Esophagus muscularis mucosa (tissue), 4 donors: Measurements from ENCODE around the gene AKR1C2. TPM values are rescaled to one million over a fixed set of nuclear protein-coding genes. Genes with fewer than 3 reads are reported as not detected.
"Not testable (repeated sequence)": the region's sequence is repeated elsewhere in the genome, so short reads cannot be mapped to it uniquely, and the experiment has no call there.

ENCODE experiments used
- DNase-seq: peaks from one replicate; pipeline ENCODE4 v3.0.0-alpha.2; 2017; ENCODE audit errors: extremely low spot score
- H3K27ac ChIP-seq, 4 donors: fragments of 200-600 bp; sonication (generic); replicated peaks in 1 of 4; 1 replicate in 3 of 4; 2 replicates in 1 of 4; pipeline ENCODE4 v1.5.1; 2016 to 2019; ENCODE audit warnings: mild to moderate bottlenecking in 1 of 4
- H3K27me3 ChIP-seq, 4 donors: fragments of 200-600 bp; sonication (generic); one replicate each; pipeline versions ENCODE4 v1.5.1 to v1.6.0; 2016 to 2019
- H3K36me3 ChIP-seq, 4 donors: fragments of 200-600 bp; sonication (generic); one replicate each; pipeline ENCODE4 v1.5.1; 2016 to 2019
- H3K4me1 ChIP-seq, 4 donors: fragments of 200-600 bp; sonication (generic); one replicate each; pipeline ENCODE4 v1.5.1; 2016 to 2019
- H3K4me3 ChIP-seq, 4 donors: fragments of 200-600 bp; sonication (generic); 1 replicate in 2 of 4; 2 replicates in 2 of 4; pipeline ENCODE4 v1.5.1; 2016 to 2019; ENCODE audit warnings: mild to moderate bottlenecking in 4 of 4, moderate library complexity in 1 of 4
- H3K9me3 ChIP-seq, 4 donors: fragments of 200-600 bp; sonication (generic); 1 replicate in 3 of 4; 2 replicates in 1 of 4; pipeline ENCODE4 v1.5.1; 2016 to 2019
- EP300 ChIP-seq: sonication (generic); formaldehyde crosslinking; IDR thresholded peaks from one replicate; pipeline ENCODE4 v1.6.1; 2017; ENCODE audit warnings: antibody characterized with exemption
- POLR2A ChIP-seq: fragments of 450-650 bp; IDR thresholded peaks from one replicate; pipeline ENCODE4 v1.6.1; 2017; ENCODE audit warnings: antibody characterized with exemption, moderate library complexity, mild to moderate bottlenecking, low read depth
- POLR2AphosphoS5 ChIP-seq, 2 donors: sonication (generic); formaldehyde crosslinking; IDR thresholded peaks; one replicate each; pipeline ENCODE4 v1.6.1; 2017; ENCODE audit warnings: antibody characterized with exemption in 2 of 2
- WGBS: methylation state at CpG from one replicate; pipeline ENCODE4 v1.1.5; 2018; 5-methylcytosine and 5-hydroxymethylcytosine counted together
- intact Hi-C: fragments of 100-400 bp; cut with DNase I; formaldehyde crosslinking; loops from one replicate; pipeline ENCODE4 v1.15.1; 2023
- total RNA-seq, 4 donors: library from RNA; depleted of rRNA; stranded (reverse); fragments of >200 nt; gene quantifications; one replicate each; pipeline versions ENCODE4 v1.1.0 to v1.2.1, GENCODE V29; 2016
- TF ChIP-seq, protein P1 (sequence below), 3 experiments: fragments of 200-600 bp in 2 of 3; fragments of 450-650 bp in 1 of 3; sonication (generic) in 2 of 3; IDR thresholded peaks; one replicate each; pipeline ENCODE4 v1.5.1; 2017 to 2019; ENCODE audit warnings: antibody characterized with exemption in 3 of 3, mild to moderate bottlenecking in 2 of 3, moderate library complexity in 1 of 3

Gene AKR1C2
- total RNA-seq: 10 to 100 TPM in 1 of 4 donors, 1 to 10 TPM in 3; 7.9 to 12.7 (median 9.6) TPM

DNA sequence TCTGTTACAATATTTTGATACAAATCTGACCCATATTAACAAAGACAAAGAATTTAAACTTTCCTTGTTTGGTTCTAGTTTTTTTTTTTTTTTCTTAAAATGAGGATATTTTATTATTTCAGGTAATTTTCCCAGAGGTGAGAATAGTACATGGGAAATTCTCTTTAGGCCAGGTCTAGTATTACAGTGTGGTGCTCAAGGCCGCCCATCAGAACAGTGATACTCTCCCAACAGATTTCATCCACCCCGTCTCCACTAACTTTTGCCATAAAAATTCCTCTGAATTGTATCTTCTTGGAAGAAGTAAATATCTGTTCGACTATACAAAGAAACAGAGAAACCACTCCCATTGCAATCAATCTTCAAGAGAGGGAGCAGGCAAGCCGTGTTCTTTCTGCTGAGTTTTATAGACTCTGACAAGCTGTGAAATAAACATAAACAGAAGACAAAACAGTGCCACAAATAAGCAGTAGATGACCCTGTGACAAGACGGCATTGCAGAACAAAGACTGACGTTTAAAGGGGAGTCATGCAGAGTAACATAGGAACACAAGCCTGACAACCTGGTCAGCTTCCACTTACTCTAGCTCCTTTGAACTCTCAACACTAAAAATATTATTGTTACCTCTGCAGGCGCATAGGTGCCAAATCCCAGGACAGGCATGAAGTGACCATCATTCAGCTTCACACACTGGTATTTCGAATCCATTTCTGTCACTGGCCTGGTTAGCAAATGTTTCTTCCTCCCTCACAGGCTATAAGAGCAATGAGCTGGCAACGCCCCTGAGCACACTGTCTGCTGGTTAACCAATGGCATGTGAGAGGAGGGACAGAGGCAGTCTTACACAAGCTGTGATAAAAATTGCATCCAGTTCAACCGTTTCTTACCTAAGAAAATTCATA, at the start of gene AKR1C2:
Gene AKR1C2, minus strand, starts transcription at position 731 of the 903 bp plus-strand sequence. Its CDS starts 22 bp downstream, at position 709.
- H3K4me1 ChIP-seq, H3K9me3 ChIP-seq, DNase-seq, H3K27me3 ChIP-seq, intact Hi-C loops, H3K36me3 ChIP-seq: not testable (repeated sequence)
- 52% methylated on average over 10 of the region's 10 CpGs for WGBS
- peak within 1 kb of the TSS in 1 of 4 donors; percentile 42 for H3K27ac ChIP-seq
- H3K4me3 ChIP-seq: peak within 1 kb of the TSS; percentile 23 to 46 (median 40)
- TF ChIP-seq POLR2AphosphoS5 (IDR thresholded peaks at IDR 0.05): peak; percentile 12 to 52

DNA sequence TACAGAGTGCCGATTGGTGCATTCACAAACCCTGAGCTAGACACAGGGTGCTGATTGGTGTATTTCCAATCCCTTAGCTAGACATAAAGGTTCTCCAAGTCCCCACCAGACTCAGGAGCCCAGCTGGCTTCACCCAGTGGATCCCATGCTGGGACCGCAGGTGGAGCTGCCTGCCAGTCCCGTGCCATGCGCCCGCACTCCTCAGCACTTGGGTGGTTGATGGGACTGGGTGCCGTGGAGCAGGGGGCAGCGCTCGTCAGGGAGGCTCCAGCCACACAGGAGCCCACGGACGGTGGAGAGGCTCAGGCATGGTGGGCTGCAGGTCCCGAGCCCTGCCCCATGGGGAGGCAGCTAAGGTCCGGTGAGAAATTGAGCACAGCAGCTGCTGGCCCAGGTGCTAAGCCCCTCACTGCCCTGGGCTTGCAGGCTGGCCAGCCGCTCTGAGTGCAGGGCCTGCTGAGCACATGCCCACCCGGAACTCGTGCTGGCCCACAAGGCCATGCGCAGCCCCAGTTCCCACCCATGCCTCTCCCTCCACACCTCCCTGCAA, 49.4 kb upstream of the AKR1C2 start:
- H3K4me3 ChIP-seq, H3K9me3 ChIP-seq, H3K27ac ChIP-seq, H3K36me3 ChIP-seq, H3K27me3 ChIP-seq, H3K4me1 ChIP-seq, DNase-seq, intact Hi-C loops: not testable (repeated sequence)
- WGBS: 85% methylated on average over 4 of the region's 16 CpGs

DNA sequence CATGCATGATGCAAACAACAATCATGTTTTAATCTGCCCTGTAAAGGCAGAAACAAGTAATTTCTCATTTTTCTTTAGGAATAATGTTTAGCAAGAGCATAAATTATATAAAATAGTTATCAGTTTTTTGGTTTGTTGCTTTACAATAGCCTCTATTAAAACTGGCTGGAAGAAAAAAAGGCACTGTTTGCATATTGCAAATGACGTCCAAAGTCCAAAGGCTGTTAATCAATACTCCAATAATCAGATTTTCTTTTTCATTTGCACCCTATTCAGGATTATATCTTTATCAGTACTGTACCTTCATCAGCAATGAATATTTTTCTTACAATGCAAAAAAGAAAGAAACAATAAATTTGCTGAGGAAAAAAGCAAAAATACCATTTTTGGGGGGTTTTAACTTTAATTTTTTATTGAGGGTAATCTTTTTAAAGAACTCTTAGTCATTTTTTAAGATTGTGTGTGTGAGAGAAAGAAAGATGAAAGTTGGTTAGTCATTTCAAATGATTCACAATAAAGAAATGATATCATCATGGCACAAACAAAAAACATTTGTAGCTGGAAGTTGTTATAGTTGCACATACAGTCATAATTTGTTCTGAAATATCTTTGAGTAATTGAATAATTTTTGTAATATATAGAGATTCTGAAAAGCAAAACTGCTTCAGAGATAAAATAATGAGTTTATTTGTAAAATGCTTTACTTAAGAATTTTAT, 44.4 kb upstream of the AKR1C2 start:
- DNase-seq: no peak
- intact Hi-C loops: no loop called here
- Histone ChIP-seq H3K4me3 (no peak overlapping the region), H3K27ac (no peak overlapping the region), H3K36me3 (no peaks in the 10 kb centered on the region), H3K4me1 (no peaks in the 10 kb centered on the region), H3K27me3 (no peaks in the 10 kb centered on the region), H3K9me3 (no peaks in the 10 kb centered on the region)
- TF ChIP-seq, protein P1, sequence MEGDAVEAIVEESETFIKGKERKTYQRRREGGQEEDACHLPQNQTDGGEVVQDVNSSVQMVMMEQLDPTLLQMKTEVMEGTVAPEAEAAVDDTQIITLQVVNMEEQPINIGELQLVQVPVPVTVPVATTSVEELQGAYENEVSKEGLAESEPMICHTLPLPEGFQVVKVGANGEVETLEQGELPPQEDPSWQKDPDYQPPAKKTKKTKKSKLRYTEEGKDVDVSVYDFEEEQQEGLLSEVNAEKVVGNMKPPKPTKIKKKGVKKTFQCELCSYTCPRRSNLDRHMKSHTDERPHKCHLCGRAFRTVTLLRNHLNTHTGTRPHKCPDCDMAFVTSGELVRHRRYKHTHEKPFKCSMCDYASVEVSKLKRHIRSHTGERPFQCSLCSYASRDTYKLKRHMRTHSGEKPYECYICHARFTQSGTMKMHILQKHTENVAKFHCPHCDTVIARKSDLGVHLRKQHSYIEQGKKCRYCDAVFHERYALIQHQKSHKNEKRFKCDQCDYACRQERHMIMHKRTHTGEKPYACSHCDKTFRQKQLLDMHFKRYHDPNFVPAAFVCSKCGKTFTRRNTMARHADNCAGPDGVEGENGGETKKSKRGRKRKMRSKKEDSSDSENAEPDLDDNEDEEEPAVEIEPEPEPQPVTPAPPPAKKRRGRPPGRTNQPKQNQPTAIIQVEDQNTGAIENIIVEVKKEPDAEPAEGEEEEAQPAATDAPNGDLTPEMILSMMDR (IDR thresholded peaks at IDR 0.05): no peak
- TF ChIP-seq POLR2AphosphoS5 (IDR thresholded peaks at IDR 0.05) (no peak), POLR2A (no peak), EP300 (no peak)
- 82% methylated on average over 1 of the region's 1 CpG for WGBS

DNA sequence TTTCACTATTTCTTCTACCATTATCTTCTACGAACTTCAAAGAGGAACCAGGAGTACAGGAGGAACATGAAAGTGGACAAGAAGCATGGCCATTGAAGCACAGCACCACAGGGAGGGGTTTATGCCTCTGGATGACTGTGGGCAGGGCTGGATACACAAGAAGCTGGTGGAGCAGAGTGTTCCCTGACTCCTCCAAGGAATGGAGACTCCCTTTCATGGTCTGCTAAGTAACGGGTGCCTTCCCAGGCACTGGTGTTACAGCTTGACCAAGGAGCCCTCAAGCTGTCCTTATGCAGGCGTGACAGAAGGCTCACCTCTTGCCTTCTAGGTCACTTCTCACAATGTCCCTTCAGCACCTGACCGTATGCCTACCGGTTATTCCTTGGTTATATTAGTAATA, 43.4 kb upstream of the AKR1C2 start:
- WGBS: 82% methylated on average over 5 of the region's 5 CpGs
- H3K27ac ChIP-seq, intact Hi-C loops, H3K4me1 ChIP-seq, H3K27me3 ChIP-seq, H3K36me3 ChIP-seq, H3K4me3 ChIP-seq, DNase-seq, H3K9me3 ChIP-seq: not testable (repeated sequence)

DNA sequence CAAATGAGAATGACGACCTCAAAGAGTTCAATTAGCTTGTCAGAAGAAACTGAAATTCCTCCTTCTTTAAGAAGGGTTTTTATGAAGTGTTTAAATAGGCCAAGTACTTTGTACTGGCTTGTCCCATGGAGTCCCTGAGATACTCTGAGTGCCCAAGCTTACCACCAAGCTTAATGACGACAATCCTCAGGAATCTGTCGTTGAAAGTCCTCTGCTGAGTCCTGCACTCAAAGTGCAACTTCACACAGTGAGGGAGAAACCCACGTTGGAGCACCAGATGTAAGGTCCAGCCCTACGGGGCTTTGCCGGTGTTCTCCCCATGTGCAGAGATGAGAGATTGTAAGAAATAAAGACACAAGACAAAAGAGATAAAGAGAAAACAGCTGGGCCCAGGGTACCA, 42.8 kb upstream of the AKR1C2 start:
- TF ChIP-seq EP300 (no peak), POLR2A (no peak), POLR2AphosphoS5 (IDR thresholded peaks at IDR 0.05) (no peak)
- H3K36me3 ChIP-seq: no peaks in the 10 kb centered on the region
- intact Hi-C loops: no loop called here
- WGBS: 87% methylated on average over 6 of the region's 6 CpGs
- H3K27me3 ChIP-seq: no peaks in the 10 kb centered on the region
- H3K4me1 ChIP-seq: peaks cover 0 to 6% (median 3%) of the 10 kb centered on the region in 4 donors
- no peak overlapping the region for H3K4me3 ChIP-seq
- no peak overlapping the region for H3K27ac ChIP-seq
- no peaks in the 10 kb centered on the region for H3K9me3 ChIP-seq
- DNase-seq: no peak

DNA sequence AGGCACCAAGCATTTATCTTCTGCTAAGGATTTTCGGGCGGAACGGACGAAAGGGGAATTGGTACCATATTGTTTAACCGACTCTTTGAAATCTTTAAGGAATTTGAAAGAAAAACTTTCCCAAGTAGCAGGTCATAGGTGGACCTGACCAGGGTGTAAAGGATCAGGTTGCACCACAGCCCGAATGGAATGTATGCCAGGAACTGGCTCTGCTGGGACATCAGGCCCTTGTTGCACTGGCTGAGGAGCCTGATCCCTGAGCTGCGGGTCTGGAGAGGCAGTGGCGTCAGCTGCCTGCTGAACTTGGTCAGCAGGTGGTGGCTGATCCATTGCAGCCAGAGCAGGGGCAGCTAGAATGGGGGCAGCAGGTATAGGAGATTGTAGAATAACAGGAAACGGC, 41.4 kb upstream of the AKR1C2 start:
- Histone ChIP-seq H3K4me3 (no peak overlapping the region), H3K27ac (no peak overlapping the region), H3K9me3 (no peaks in the 10 kb centered on the region), H3K4me1 (peaks cover 0 to 6% (median 3%) of the 10 kb centered on the region in 4 donors), H3K27me3 (no peaks in the 10 kb centered on the region), H3K36me3 (no peaks in the 10 kb centered on the region)
- TF ChIP-seq POLR2AphosphoS5 (IDR thresholded peaks at IDR 0.05) (no peak), EP300 (no peak), POLR2A (no peak)
- TF ChIP-seq, protein P1 (IDR thresholded peaks at IDR 0.05): no peak
- WGBS: 89% methylated on average over 9 of the region's 9 CpGs
- intact Hi-C loops: no loop called here
- DNase-seq: no peak
